ENCODE data around the gene ZSCAN22.

Gene ZSCAN22

DNA sequence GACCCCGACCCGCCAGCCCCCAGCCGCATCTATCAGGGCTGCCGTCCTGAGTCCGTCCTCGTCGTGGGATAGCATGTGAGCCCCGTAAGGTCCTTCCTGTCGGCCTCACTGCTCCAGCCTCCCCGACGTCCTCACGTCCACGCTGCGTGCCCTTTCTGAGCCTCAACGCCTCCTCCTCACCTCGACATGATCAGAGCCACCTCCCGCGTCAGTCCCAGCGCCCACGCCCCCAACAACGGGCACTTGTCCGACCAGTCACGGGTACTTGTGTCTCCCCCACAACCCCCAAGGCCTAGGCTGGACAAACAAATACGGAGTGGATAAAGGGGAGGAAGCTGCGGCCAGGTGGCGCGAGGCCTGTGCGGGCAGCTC is 35.1 kb downstream of the ZSCAN22 start:
- no peak for TF ChIP-seq TAF1 (IDR thresholded peaks at IDR 0.05; ENCODE audit: low read depth)
- TF ChIP-seq, protein P1, sequence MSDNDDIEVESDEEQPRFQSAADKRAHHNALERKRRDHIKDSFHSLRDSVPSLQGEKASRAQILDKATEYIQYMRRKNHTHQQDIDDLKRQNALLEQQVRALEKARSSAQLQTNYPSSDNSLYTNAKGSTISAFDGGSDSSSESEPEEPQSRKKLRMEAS (IDR thresholded peaks at IDR 0.05), result peak; percentile 93
- TF ChIP-seq, protein P2, sequence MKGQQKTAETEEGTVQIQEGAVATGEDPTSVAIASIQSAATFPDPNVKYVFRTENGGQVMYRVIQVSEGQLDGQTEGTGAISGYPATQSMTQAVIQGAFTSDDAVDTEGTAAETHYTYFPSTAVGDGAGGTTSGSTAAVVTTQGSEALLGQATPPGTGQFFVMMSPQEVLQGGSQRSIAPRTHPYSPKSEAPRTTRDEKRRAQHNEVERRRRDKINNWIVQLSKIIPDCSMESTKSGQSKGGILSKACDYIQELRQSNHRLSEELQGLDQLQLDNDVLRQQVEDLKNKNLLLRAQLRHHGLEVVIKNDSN (IDR thresholded peaks at IDR 0.05), result no peak
- TF ChIP-seq, protein P3, sequence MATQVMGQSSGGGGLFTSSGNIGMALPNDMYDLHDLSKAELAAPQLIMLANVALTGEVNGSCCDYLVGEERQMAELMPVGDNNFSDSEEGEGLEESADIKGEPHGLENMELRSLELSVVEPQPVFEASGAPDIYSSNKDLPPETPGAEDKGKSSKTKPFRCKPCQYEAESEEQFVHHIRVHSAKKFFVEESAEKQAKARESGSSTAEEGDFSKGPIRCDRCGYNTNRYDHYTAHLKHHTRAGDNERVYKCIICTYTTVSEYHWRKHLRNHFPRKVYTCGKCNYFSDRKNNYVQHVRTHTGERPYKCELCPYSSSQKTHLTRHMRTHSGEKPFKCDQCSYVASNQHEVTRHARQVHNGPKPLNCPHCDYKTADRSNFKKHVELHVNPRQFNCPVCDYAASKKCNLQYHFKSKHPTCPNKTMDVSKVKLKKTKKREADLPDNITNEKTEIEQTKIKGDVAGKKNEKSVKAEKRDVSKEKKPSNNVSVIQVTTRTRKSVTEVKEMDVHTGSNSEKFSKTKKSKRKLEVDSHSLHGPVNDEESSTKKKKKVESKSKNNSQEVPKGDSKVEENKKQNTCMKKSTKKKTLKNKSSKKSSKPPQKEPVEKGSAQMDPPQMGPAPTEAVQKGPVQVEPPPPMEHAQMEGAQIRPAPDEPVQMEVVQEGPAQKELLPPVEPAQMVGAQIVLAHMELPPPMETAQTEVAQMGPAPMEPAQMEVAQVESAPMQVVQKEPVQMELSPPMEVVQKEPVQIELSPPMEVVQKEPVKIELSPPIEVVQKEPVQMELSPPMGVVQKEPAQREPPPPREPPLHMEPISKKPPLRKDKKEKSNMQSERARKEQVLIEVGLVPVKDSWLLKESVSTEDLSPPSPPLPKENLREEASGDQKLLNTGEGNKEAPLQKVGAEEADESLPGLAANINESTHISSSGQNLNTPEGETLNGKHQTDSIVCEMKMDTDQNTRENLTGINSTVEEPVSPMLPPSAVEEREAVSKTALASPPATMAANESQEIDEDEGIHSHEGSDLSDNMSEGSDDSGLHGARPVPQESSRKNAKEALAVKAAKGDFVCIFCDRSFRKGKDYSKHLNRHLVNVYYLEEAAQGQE (IDR thresholded peaks at IDR 0.05; ENCODE audit: low read depth), result no peak

DNA sequence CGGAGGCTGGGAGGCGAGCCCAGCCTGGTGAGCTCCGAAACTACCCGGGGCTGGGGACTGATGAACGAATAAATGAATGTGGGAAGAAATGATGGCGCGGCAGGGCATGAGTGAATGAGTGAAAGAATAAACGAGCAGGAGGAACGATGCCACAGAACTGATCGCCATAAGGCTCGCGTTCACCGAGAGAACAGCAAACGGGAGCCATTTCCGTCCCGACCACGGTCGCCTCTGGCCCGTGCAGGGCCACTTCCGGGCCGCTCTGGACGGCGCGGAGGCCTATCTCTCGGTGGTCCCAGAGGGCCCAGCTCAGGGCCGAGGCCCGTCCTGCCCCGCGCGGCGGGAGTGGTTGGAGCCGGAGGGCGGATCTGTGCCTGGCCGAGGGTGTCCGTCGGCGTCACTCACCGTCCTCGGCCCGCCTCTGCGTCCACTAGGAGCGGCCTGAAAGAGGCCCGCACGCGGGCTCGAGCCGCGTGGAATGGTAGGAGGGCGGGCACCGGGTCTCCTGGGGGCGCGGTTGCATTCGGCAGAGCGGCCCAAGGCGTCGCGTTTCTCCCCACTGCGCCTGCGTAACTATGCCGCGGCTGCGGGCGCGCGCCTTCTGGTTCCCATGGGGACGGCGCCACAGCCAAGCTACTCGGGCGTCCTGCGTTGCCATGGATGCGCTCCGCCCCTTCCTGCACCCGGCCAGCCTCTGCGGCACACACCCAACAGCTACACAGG is 35.6 kb downstream of the ZSCAN22 start, which contains the start of gene ZNF497:
Gene ZNF497, minus strand, starts transcription at position 480 of the 723 bp plus-strand sequence. CDS start 5,116 bp downstream, outside the sequence.
- TF ChIP-seq YY1 (IDR thresholded peaks at IDR 0.05; ENCODE audit: low read depth), result peak; percentile 86
- TF ChIP-seq, protein P1 (IDR thresholded peaks at IDR 0.05), result peak; percentile 75
- TF ChIP-seq NFIC (IDR thresholded peaks at IDR 0.05), result no peak
- peak; percentile 90 for TF ChIP-seq TAF1 (IDR thresholded peaks at IDR 0.05; ENCODE audit: low read depth)
- TF ChIP-seq, protein P2 (IDR thresholded peaks at IDR 0.05), result no peak
- peak; percentile 51; the same call in 1 of the 2 replicates for TF ChIP-seq TCF12 (IDR thresholded peaks at IDR 0.05; ENCODE audit: low read depth)
- TF ChIP-seq CEBPB (IDR thresholded peaks at IDR 0.05), result no peak
- no peak for TF ChIP-seq RAD21 (IDR thresholded peaks at IDR 0.05; ENCODE audit: low read depth)
- TF ChIP-seq ZBTB7A (IDR thresholded peaks at IDR 0.05; ENCODE audit: low read depth), result no peak
- TF ChIP-seq TEAD4 (IDR thresholded peaks at IDR 0.05), result 0 out of 2 replicates have a peak, but pooled peaks have one; percentile 23
- peak; percentile 66 for TF ChIP-seq FOXM1 (IDR thresholded peaks at IDR 0.05; ENCODE audit: borderline replicate concordance, low read depth)

DNA sequence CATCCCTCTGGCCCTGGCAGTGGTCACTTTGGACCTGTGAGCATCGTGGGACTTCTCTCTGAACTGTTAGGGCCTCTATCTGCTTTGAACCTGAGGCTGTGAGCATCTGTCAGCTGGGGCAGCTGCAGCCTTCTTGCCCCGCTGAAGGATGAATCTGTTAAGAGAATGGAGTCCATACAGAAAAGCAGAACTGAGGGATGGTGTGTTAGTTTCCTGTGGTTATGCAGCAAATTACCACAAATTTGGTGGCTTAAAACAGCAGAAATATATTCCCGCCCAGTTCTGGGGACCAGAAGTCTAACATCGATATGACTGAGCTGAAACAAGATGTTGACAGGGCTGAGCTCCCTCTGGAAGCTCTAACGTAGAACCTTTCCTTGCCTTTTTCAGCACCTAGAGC is 37.4 kb downstream of the ZSCAN22 start:
- TF ChIP-seq EGR1 (IDR thresholded peaks at IDR 0.05) (no peak), TEAD4 (IDR thresholded peaks at IDR 0.05) (no peak), NFIC (IDR thresholded peaks at IDR 0.05) (no peak), CEBPB (IDR thresholded peaks at IDR 0.05) (no peak), YY1 (IDR thresholded peaks at IDR 0.05; ENCODE audit: low read depth) (no peak), RAD21 (IDR thresholded peaks at IDR 0.05; ENCODE audit: low read depth) (no peak), TAF1 (IDR thresholded peaks at IDR 0.05; ENCODE audit: low read depth) (no peak), ZBTB7A (IDR thresholded peaks at IDR 0.05; ENCODE audit: low read depth) (no peak), TCF12 (IDR thresholded peaks at IDR 0.05; ENCODE audit: low read depth) (no peak), FOXM1 (IDR thresholded peaks at IDR 0.05; ENCODE audit: borderline replicate concordance, low read depth) (no peak), EP300 (IDR thresholded peaks at IDR 0.05; ENCODE audit: borderline replicate concordance) (no peak), CREB1 (IDR thresholded peaks at IDR 0.05; ENCODE audit: low read depth) (no peak)
- TF ChIP-seq, protein P1 (IDR thresholded peaks at IDR 0.05), result no peak
- TF ChIP-seq, protein P2 (IDR thresholded peaks at IDR 0.05), result no peak
- TF ChIP-seq, protein P3 (IDR thresholded peaks at IDR 0.05; ENCODE audit: low read depth), result no peak

- TF ChIP-seq, protein P2 (IDR thresholded peaks at IDR 0.05), result no peak
- TF ChIP-seq, protein P1 (IDR thresholded peaks at IDR 0.05), result no peak
- TF ChIP-seq CEBPB (IDR thresholded peaks at IDR 0.05) (no peak), EGR1 (IDR thresholded peaks at IDR 0.05) (no peak), NFIC (IDR thresholded peaks at IDR 0.05) (no peak), FOXM1 (IDR thresholded peaks at IDR 0.05; ENCODE audit: borderline replicate concordance, low read depth) (no peak), YY1 (IDR thresholded peaks at IDR 0.05; ENCODE audit: low read depth) (no peak), TAF1 (IDR thresholded peaks at IDR 0.05; ENCODE audit: low read depth) (no peak), TEAD4 (IDR thresholded peaks at IDR 0.05) (no peak), CREB1 (IDR thresholded peaks at IDR 0.05; ENCODE audit: low read depth) (no peak), TCF12 (IDR thresholded peaks at IDR 0.05; ENCODE audit: low read depth) (no peak), ZBTB7A (IDR thresholded peaks at IDR 0.05; ENCODE audit: low read depth) (no peak), EP300 (IDR thresholded peaks at IDR 0.05; ENCODE audit: borderline replicate concordance) (no peak), RAD21 (IDR thresholded peaks at IDR 0.05; ENCODE audit: low read depth) (no peak)
- TF ChIP-seq, protein P3 (IDR thresholded peaks at IDR 0.05; ENCODE audit: low read depth), result no peak
Observed at GRCh38 chr19:58366585-58367430, 40.0 kb downstream of the ZSCAN22 start.
